Neuronal stem cell (in vitro differentiated cells): Measurements from ENCODE around the gene WDR76.

Source experiments
- DNase-seq: peaks from one replicate; pipeline ENCODE4 v3.0.0-alpha.2; 2013; ENCODE audit warnings: low spot score
- H2AFZ ChIP-seq: one replicate; pipeline ENCODE4 v1.6.1; 2013; ENCODE audit warnings: mild to moderate bottlenecking, low read length, inconsistent platforms
- H2AK5ac ChIP-seq: 2 replicates; pipeline ENCODE4 v1.6.1; 2013; ENCODE audit warnings: low read depth, mild to moderate bottlenecking, inconsistent platforms, low read length, moderate library complexity, mixed read lengths
- H2BK120ac ChIP-seq: 2 replicates; pipeline ENCODE4 v1.6.1; 2013; ENCODE audit warnings: low read depth, mild to moderate bottlenecking, inconsistent platforms, low read length, moderate library complexity, mixed read lengths
- H2BK12ac ChIP-seq: one replicate; pipeline ENCODE4 v1.6.1; 2013; ENCODE audit warnings: low read length, inconsistent platforms
- H2BK15ac ChIP-seq: 2 replicates; pipeline ENCODE4 v1.6.1; 2013; ENCODE audit warnings: mild to moderate bottlenecking, low read length, inconsistent platforms, mixed read lengths
- H2BK5ac ChIP-seq: one replicate; pipeline ENCODE4 v1.6.1; 2013; ENCODE audit warnings: inconsistent platforms, mild to moderate bottlenecking, low read length, moderate library complexity
- H3K14ac ChIP-seq: one replicate; pipeline ENCODE4 v1.6.1; 2013; ENCODE audit warnings: low read length, inconsistent platforms
- H3K18ac ChIP-seq: 2 replicates; pipeline ENCODE4 v1.6.1; 2013; ENCODE audit warnings: low read length, inconsistent platforms
- H3K23ac ChIP-seq: 2 replicates; pipeline ENCODE4 v1.6.1; 2013; ENCODE audit warnings: low read depth, mild to moderate bottlenecking, mixed read lengths, low read length, inconsistent platforms; ENCODE audit not compliant: poor library complexity
- H3K27ac ChIP-seq: replicated peaks from 3 replicates; pipeline ENCODE4 v1.5.1; 2013; ENCODE audit warnings: low read length, inconsistent platforms
- H3K27me3 ChIP-seq, 3 experiments: 2 replicates each; pipeline ENCODE4 v1.6.1; 2013; ENCODE audit warnings: low read length in 3 of 3, mild to moderate bottlenecking in 2 of 3, inconsistent platforms in 1 of 3, low read depth in 1 of 3, mixed read lengths in 1 of 3, moderate library complexity in 1 of 3; ENCODE audit not compliant: control insufficient read depth in 3 of 3, insufficient read depth in 3 of 3
- H3K36me3 ChIP-seq, 2 donors: replicated peaks in 1 of 2; 2 replicates each; pipeline ENCODE4 v1.6.1; 2013; ENCODE audit warnings: low read length in 2 of 2; ENCODE audit not compliant: control insufficient read depth in 2 of 2, insufficient read depth in 2 of 2
- H3K4ac ChIP-seq: 2 replicates; pipeline ENCODE4 v1.6.1; 2013; ENCODE audit warnings: inconsistent platforms, mild to moderate bottlenecking, low read length, moderate library complexity
- H3K4me1 ChIP-seq, 2 donors: 1 replicate in 1 of 2; 2 replicates in 1 of 2; pipeline ENCODE4 v1.6.1; 2013; ENCODE audit warnings: low read length in 2 of 2, low read depth in 1 of 2; ENCODE audit not compliant: control insufficient read depth in 2 of 2, insufficient read depth in 1 of 2
- H3K4me2 ChIP-seq: one replicate; pipeline ENCODE4 v1.6.1; 2013; ENCODE audit warnings: mild to moderate bottlenecking, low read length, inconsistent platforms; ENCODE audit not compliant: insufficient read depth, poor library complexity, severe bottlenecking
- H3K4me3 ChIP-seq, 2 donors: 2 replicates each; pipeline ENCODE4 v1.5.1; 2013; ENCODE audit warnings: low read length in 2 of 2, mild to moderate bottlenecking in 2 of 2, inconsistent platforms in 1 of 2, moderate library complexity in 1 of 2
- H3K79me1 ChIP-seq: one replicate; pipeline ENCODE4 v1.6.1; 2013; ENCODE audit warnings: low read depth, mild to moderate bottlenecking, inconsistent platforms, low read length, moderate library complexity
- H3K9ac ChIP-seq: one replicate; pipeline ENCODE4 v1.6.1; 2013; ENCODE audit warnings: mild to moderate bottlenecking, low read depth, low read length, inconsistent platforms; ENCODE audit not compliant: poor library complexity
- H3K9me3 ChIP-seq, 2 donors: replicated peaks in 1 of 2; 2 replicates each; pipeline versions ENCODE3 to v1.6.1; 2013; ENCODE audit warnings: low read length in 2 of 2, mild to moderate bottlenecking in 2 of 2, inconsistent platforms in 1 of 2, low read depth in 1 of 2, mixed read lengths in 1 of 2, moderate library complexity in 1 of 2; ENCODE audit not compliant: control insufficient read depth in 2 of 2, insufficient read depth in 1 of 2
- H4K8ac ChIP-seq: one replicate; pipeline ENCODE4 v1.6.1; 2013; ENCODE audit warnings: low read depth, mild to moderate bottlenecking, inconsistent platforms, low read length, moderate library complexity
- H4K91ac ChIP-seq: one replicate; pipeline ENCODE4 v1.6.1; 2013; ENCODE audit warnings: low read length, low read depth, mild to moderate bottlenecking, inconsistent platforms; ENCODE audit not compliant: poor library complexity
- WGBS, 2 donors: extraction: QIAGEN DNeasy Blood & Tissue Kit; methylation state at CpG; one replicate each; pipeline ENCODE4 v1.1.7; 2013; ENCODE audit warnings: missing lambda C conversion rate in 2 of 2, mixed read lengths in 1 of 2; ENCODE audit not compliant: insufficient read length in 2 of 2, insufficient replicate concordance in 1 of 2; ENCODE audit errors: extremely low coverage in 2 of 2; 5-methylcytosine and 5-hydroxymethylcytosine counted together

The WDR76 gene

GRCh38 chr15:43791993-43792760 lies 34.6 kb upstream of the WDR76 start, which contains the start of gene SERF2:
SERF2 (plus strand) TSS chr15:43792320; CDS start chr15:43792377, 57 bp downstream.
- no peaks in the 10 kb centered on the region for H3K9me3 ChIP-seq
- peak within 1 kb of the TSS; percentile 92 for H3K18ac ChIP-seq
- H2AK5ac ChIP-seq = peak within 1 kb of the TSS; percentile 81
- peak; percentile 98 for DNase-seq
- H4K91ac ChIP-seq = no peak within 1 kb of the TSS
- peak within 1 kb of the TSS; percentile 97 for H3K9ac ChIP-seq
- H3K4me3 ChIP-seq = peak within 1 kb of the TSS; percentile 94 to 95
- H2BK15ac ChIP-seq = no peak within 1 kb of the TSS
- H4K8ac ChIP-seq = no peak within 1 kb of the TSS
- peak within 1 kb of the TSS; percentile 59 for H3K27ac ChIP-seq
- no peak within 1 kb of the TSS for H2BK12ac ChIP-seq
- peak within 1 kb of the TSS; percentile 1 for H3K23ac ChIP-seq
- peak within 1 kb of the TSS; percentile 72 for H3K4me2 ChIP-seq
- peaks cover 3% of the 10 kb centered on the region for H3K79me1 ChIP-seq
- H3K4ac ChIP-seq = peak within 1 kb of the TSS; percentile 13
- H2BK5ac ChIP-seq = peak within 1 kb of the TSS; percentile 95
- H3K36me3 ChIP-seq = peaks cover 28 to 43% of the 10 kb centered on the region in 2 donors
- H3K4me1 ChIP-seq = peaks cover 9 to 10% of the 10 kb centered on the region in 2 donors
- H2AFZ ChIP-seq = peak within 1 kb of the TSS; percentile 89
- no CpG with 5 or more reads among the region's 66 CpGs for WGBS, 2 donors
- no peaks in the 10 kb centered on the region for H3K27me3 ChIP-seq
- H3K14ac ChIP-seq = peak within 1 kb of the TSS; percentile 97
- H2BK120ac ChIP-seq = no peak within 1 kb of the TSS

GRCh38 chr15:43792761-43793476 lies 33.9 kb upstream of the WDR76 start:
- H3K36me3 ChIP-seq = peaks cover 30 to 47% of the 10 kb centered on the region in 2 donors
- H3K9me3 ChIP-seq = no peaks in the 10 kb centered on the region
- WGBS, 2 donors = no CpG with 5 or more reads among the region's 33 CpGs
- peak overlapping the region; percentile 55 for H3K27ac ChIP-seq
- H2AFZ ChIP-seq = peak overlapping the region; percentile 89
- H3K4me2 ChIP-seq = peak overlapping the region; percentile 72
- no peak overlapping the region for H4K91ac ChIP-seq
- H2BK12ac ChIP-seq = no peak overlapping the region
- peaks cover 9 to 10% of the 10 kb centered on the region in 2 donors for H3K4me1 ChIP-seq
- peaks cover 3% of the 10 kb centered on the region for H3K79me1 ChIP-seq
- H4K8ac ChIP-seq = no peak overlapping the region
- H3K9ac ChIP-seq = peak overlapping the region; percentile 97
- peak; percentile 12 for DNase-seq
- peak overlapping the region; percentile 81 for H2AK5ac ChIP-seq
- no peak overlapping the region for H2BK15ac ChIP-seq
- peak overlapping the region; percentile 97 for H3K14ac ChIP-seq
- H2BK120ac ChIP-seq = no peak overlapping the region
- peak overlapping the region; percentile 1 for H3K23ac ChIP-seq
- no peaks in the 10 kb centered on the region for H3K27me3 ChIP-seq
- H3K4me3 ChIP-seq = peak overlapping the region; percentile 94 to 95
- H3K4ac ChIP-seq = peak overlapping the region; percentile 13
- peak overlapping the region; percentile 92 for H3K18ac ChIP-seq
- H2BK5ac ChIP-seq = peak overlapping the region; percentile 95

DNA sequence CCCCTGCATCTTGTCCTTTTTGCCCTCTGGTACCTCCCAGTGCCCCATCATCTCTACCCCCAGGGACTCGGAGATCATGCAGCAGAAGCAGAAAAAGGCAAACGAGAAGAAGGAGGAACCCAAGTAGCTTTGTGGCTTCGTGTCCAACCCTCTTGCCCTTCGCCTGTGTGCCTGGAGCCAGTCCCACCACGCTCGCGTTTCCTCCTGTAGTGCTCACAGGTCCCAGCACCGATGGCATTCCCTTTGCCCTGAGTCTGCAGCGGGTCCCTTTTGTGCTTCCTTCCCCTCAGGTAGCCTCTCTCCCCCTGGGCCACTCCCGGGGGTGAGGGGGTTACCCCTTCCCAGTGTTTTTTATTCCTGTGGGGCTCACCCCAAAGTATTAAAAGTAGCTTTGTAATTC lies 33.2 kb upstream of the WDR76 start:
- H4K8ac ChIP-seq = no peak overlapping the region
- H2BK120ac ChIP-seq = no peak overlapping the region
- H2BK12ac ChIP-seq = no peak overlapping the region
- H3K36me3 ChIP-seq = peaks cover 30 to 52% of the 10 kb centered on the region in 2 donors
- H2AK5ac ChIP-seq = no peak overlapping the region
- no peak overlapping the region for H3K27ac ChIP-seq
- no peak overlapping the region for H2BK5ac ChIP-seq
- H3K9me3 ChIP-seq = no peaks in the 10 kb centered on the region
- peak overlapping the region; percentile 14 for H3K9ac ChIP-seq
- H3K18ac ChIP-seq = no peak overlapping the region
- no peak overlapping the region for H3K23ac ChIP-seq
- no peak overlapping the region for H4K91ac ChIP-seq
- no peak overlapping the region for H2AFZ ChIP-seq
- peaks cover 9 to 10% of the 10 kb centered on the region in 2 donors for H3K4me1 ChIP-seq
- no CpG with 5 or more reads among the region's 10 CpGs for WGBS, 2 donors
- peaks cover 3% of the 10 kb centered on the region for H3K79me1 ChIP-seq
- no peak overlapping the region for H2BK15ac ChIP-seq
- no peak overlapping the region for H3K4me2 ChIP-seq
- no peak for DNase-seq
- H3K14ac ChIP-seq = no peak overlapping the region
- no peaks in the 10 kb centered on the region for H3K27me3 ChIP-seq
- H3K4me3 ChIP-seq = peak overlapping the region; percentile 94 to 95
- no peak overlapping the region for H3K4ac ChIP-seq
